ENCODE results near the gene DNAJC18. TPM values are rescaled to one million over a fixed set of nuclear protein-coding genes. Genes with fewer than 3 reads are reported as not detected.

Gene DNAJC18
- total RNA-seq, 1 donor from 2014 or later: 11.9 TPM

DNA sequence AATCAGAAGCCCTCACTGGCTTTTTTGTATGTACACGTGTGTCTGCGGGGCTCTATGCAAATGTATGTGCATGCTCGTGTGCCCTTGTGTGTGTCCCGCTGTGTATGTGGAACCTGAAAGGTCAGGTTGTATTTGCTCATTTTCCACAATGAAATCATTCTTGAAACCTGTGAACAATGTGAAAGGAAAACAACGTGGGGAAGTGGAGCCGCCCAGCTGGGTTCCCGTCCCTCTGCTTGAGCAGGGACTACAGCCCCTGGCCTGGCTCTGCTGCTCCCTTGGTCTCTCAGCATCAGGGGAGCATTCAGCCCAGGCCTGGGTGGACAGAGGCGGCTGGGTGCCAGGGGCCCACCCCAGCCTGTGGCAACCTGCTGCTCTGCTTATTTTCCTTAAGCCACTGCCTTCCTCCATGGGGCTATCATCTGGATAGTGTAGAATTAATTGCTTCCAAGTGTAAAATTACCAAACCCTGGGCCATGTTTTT is 20.2 kb upstream of the DNAJC18 start:
- Histone ChIP-seq H3K27me3 (no peaks in the 10 kb centered on the region), H3K4me3 (peak overlapping the region; percentile 0), H3K36me3 (no peaks in the 10 kb centered on the region), H3K4me1 (peaks cover 14% of the 10 kb centered on the region), H3K9me3 (no peaks in the 10 kb centered on the region), H3K27ac (peak overlapping the region; percentile 66)
- no peak for TF ChIP-seq CTCF (IDR thresholded peaks at IDR 0.05)
- intact Hi-C loops (cut with DNase I): no loop called here
- ATAC-seq (peak; percentile 45), DNase-seq (no peak)

DNA sequence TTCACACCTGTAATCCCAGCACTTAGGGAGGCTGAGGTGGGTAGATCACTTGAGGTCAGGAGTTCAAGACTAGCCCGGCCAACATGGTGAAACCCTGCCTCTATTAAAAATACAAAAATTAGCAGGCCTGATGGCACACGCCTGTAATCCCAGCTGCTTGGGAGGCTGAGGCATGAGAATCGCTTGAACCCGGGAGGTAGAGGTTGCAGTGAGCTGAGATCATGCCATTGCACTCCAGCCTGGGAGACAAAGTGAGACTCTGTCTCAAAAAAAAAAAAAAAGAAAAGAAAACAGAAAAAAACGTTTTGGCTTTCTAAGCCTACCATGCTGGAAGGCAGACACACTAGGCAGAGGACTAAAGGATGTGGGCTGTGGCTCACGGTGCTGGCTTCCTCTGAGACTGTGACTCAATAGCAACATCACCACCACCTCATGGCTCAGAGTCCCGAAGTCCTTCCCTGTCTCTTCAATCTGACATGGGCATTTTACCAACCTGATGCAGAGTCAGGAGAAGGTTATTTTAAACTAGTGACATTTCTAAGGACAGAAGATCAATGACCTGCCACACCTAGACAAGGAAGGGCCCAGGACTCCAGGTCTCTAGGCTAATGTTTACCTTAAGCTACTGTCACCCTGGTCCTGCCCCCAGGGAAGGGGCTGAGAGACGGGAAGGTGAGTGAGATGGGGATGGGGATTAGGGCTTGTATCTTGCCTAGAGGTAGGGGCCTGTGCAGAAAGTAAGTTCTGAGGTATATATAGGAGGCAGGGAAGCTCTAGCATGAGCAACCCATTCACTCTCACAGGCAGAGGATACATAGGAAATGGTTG is 19.5 kb upstream of the DNAJC18 start:
- Histone ChIP-seq H3K27ac (peak overlapping the region; percentile 66), H3K9me3 (no peaks in the 10 kb centered on the region), H3K4me3 (peak overlapping the region; percentile 0), H3K36me3 (no peaks in the 10 kb centered on the region), H3K27me3 (no peaks in the 10 kb centered on the region), H3K4me1 (peaks cover 14% of the 10 kb centered on the region)
- DNase-seq (no peak), ATAC-seq (peak; percentile 65)
- TF ChIP-seq CTCF (IDR thresholded peaks at IDR 0.05): no peak
- intact Hi-C loops (cut with DNase I): no loop called here

GRCh38 chr5:139457653-139458306 is 18.5 kb upstream of the DNAJC18 start:
- Histone ChIP-seq H3K27ac (peak overlapping the region; percentile 24), H3K27me3 (no peaks in the 10 kb centered on the region), H3K4me1 (peaks cover 11% of the 10 kb centered on the region), H3K36me3 (no peaks in the 10 kb centered on the region), H3K4me3 (no peak overlapping the region), H3K9me3 (no peaks in the 10 kb centered on the region)
- DNase-seq: no peak
- no peak for TF ChIP-seq CTCF (IDR thresholded peaks at IDR 0.05)
- intact Hi-C loops (cut with DNase I): no loop called here
- no peak for ATAC-seq

DNA sequence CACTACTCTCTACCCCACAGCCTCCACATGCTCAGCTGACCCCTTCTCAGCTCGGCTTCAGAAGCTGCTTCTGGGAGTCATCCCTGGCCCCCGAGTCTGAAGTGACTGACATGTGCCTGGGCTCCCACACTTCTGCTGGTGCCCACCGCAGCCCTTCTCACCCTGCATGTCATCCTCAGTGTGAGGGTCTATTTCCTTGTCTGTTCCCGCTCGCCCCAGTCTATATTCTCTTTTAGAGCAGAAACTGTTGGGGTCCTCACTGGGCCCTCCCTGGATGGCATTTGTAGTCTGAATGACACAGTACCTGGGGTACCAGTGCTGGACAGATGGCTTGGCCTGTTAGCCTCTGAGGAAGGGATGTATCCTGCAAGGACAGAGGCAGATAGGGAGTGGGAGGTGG is 17.9 kb upstream of the DNAJC18 start:
- Histone ChIP-seq H3K36me3 (no peaks in the 10 kb centered on the region), H3K4me1 (peaks cover 11% of the 10 kb centered on the region), H3K27ac (no peak overlapping the region), H3K9me3 (no peaks in the 10 kb centered on the region), H3K4me3 (no peak overlapping the region), H3K27me3 (no peaks in the 10 kb centered on the region)
- ATAC-seq: no peak
- intact Hi-C loops (cut with DNase I): no loop called here
- no peak for DNase-seq
- TF ChIP-seq CTCF (IDR thresholded peaks at IDR 0.05): no peak

DNA sequence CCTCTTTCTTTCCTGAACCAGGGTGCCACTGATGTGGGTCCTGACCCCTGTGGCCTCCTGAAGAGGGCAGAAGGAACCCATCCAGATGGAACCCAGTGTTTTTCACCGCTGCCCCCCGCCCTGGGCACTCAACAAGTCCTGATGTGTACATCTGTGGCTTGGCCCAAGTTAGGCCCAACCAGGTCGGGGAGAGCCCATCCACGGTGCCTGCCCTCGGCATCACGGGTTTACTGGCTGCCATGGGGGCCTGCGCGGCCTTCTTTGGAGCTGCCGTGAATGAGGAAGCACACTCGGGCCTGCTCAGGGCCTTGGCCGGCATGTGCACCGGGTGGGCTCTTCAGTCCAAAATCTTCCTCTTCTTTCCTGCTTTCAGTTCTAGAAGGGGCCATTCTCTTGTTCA is 17.5 kb upstream of the DNAJC18 start:
- DNase-seq: no peak
- H3K4me1 ChIP-seq: peaks cover 11% of the 10 kb centered on the region
- intact Hi-C loops (cut with DNase I): no loop called here

More for the DNA sequence above, 17.5 kb upstream of the DNAJC18 start:
- no peak for ATAC-seq
- Histone ChIP-seq H3K9me3 (no peaks in the 10 kb centered on the region), H3K27me3 (no peaks in the 10 kb centered on the region), H3K36me3 (no peaks in the 10 kb centered on the region), H3K27ac (no peak overlapping the region), H3K4me3 (no peak overlapping the region)
- no peak for TF ChIP-seq CTCF (IDR thresholded peaks at IDR 0.05)
